ENCODE measurements around the gene TCP11L2.

The TCP11L2 gene

GRCh38 chr12:106265116-106265515 is 37.4 kb upstream of the TCP11L2 start:
- TF ChIP-seq, protein P1, sequence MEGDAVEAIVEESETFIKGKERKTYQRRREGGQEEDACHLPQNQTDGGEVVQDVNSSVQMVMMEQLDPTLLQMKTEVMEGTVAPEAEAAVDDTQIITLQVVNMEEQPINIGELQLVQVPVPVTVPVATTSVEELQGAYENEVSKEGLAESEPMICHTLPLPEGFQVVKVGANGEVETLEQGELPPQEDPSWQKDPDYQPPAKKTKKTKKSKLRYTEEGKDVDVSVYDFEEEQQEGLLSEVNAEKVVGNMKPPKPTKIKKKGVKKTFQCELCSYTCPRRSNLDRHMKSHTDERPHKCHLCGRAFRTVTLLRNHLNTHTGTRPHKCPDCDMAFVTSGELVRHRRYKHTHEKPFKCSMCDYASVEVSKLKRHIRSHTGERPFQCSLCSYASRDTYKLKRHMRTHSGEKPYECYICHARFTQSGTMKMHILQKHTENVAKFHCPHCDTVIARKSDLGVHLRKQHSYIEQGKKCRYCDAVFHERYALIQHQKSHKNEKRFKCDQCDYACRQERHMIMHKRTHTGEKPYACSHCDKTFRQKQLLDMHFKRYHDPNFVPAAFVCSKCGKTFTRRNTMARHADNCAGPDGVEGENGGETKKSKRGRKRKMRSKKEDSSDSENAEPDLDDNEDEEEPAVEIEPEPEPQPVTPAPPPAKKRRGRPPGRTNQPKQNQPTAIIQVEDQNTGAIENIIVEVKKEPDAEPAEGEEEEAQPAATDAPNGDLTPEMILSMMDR (conservative IDR thresholded peaks at IDR 0.05; ENCODE audit: low read length) = no peak
- H3K4me3 ChIP-seq (ENCODE audit: low read length) = no peak overlapping the region
- no peak for DNase-seq (ENCODE audit: low read depth)

DNA sequence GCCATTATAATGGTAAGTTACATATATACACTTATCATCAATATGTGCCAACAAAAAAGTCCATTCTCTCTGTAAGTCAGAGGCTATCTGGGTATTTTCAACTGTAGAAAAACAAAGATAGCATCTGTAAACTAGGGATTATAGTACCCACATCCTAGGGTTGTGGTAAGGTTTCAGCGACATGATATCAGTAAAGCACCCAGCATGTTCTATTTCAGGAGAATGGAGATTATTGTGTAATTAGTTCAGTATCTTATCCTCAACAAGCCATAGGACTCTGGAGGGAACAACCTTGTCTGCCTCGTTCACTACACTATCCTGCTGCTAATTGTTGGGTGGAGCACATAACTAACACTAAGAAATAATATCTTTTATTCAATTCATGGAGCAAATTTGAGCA is 35.0 kb upstream of the TCP11L2 start:
- no peak for DNase-seq (ENCODE audit: low read depth)
- TF ChIP-seq, protein P1 (conservative IDR thresholded peaks at IDR 0.05; ENCODE audit: low read length) = no peak
- no peak overlapping the region for H3K4me3 ChIP-seq (ENCODE audit: low read length)

GRCh38 chr12:106269150-106269771 is 33.3 kb upstream of the TCP11L2 start:
- TF ChIP-seq, protein P1 (conservative IDR thresholded peaks at IDR 0.05; ENCODE audit: low read length) = no peak
- H3K4me3 ChIP-seq (ENCODE audit: low read length) = no peak overlapping the region
- no peak for DNase-seq (ENCODE audit: low read depth)

DNA sequence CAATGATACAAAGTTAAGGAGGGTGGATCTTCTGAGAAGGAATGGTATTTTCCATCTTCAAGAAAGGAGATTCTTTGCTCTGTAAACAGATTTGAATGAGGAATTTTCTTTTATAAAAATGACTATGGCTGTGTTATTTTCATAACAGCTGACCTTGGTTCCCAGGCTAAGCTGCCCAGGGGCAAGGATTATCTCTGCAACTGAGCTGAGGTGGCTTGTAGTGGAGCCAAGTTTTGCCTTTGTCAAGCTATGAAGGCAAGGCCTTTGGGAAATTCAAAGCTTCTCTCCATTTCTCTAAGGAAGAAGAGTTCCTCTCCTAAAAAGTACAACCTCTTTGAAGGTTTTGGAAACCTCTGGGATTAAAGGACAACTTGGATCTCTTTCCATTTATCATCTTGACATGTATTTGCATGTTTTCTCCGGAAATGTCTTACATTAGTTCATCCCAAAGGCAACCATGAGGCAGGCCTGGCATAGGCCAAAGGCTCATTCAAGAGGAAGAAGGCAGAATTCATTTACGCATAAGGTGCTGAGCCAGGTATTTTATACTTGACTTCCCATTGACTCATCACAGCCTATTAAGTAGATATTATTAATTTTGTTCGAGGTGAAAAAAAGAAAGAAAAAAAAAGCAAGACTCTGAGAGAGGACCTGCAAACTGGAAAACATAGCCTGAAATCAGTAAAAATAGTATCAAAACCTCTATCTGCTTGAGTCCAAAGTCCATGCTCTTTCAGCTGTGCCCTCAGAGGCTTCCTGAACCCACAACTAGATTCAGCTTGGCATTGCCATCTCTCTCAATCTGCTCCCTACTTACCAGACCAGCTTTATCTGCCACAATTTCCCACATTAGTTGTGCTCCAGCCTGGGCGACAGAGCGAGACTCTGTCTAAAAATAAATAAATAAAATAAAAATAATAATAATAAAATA is 30.7 kb upstream of the TCP11L2 start:
- DNase-seq (ENCODE audit: low read depth) = no peak
- TF ChIP-seq, protein P1 (conservative IDR thresholded peaks at IDR 0.05; ENCODE audit: low read length) = no peak
- H3K4me3 ChIP-seq (ENCODE audit: low read length) = no peak overlapping the region

DNA sequence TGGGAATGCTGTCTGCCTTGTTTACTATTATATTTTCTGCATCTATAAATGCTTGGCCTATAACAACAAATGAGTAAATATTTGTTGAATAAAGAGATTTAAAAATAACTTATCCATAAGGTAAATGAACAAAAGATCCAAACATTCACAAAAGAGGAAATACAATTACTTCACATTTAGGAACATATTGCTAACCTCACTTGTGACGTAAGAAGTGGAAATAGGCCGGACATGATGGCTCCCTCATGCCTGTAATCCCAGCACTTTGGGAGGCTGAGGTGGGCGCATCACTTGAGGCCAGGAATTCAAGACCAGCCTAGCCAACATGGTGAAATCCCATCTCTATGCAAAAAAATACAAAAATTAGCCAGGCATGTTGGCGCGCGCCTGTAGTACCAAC is 29.0 kb upstream of the TCP11L2 start:
- TF ChIP-seq, protein P1 (conservative IDR thresholded peaks at IDR 0.05; ENCODE audit: low read length) = no peak
- H3K4me3 ChIP-seq (ENCODE audit: low read length) = no peak overlapping the region
- DNase-seq (ENCODE audit: low read depth) = no peak

GRCh38 chr12:106274012-106274411 is 28.5 kb upstream of the TCP11L2 start:
- TF ChIP-seq, protein P1 (conservative IDR thresholded peaks at IDR 0.05; ENCODE audit: low read length) = no peak
- no peak overlapping the region for H3K4me3 ChIP-seq (ENCODE audit: low read length)
- DNase-seq (ENCODE audit: low read depth) = no peak
